WTC11 (cell line): ENCODE measurements around the gene TM7SF3. TPM values are rescaled to one million over a fixed set of nuclear protein-coding genes. Genes with fewer than 3 reads are reported as not detected.

Experiments
- ATAC-seq: fragments of 200-7000 bp; cut with Tn5 transposase; 2 replicates; pipeline ENCODE4 v1.10.0; 2021; ENCODE audit warnings: mild to moderate bottlenecking, moderate library complexity
- CTCF ChIA-PET: fragments of 300-600 bp; sonication (Branson Sonifier 250); formaldehyde crosslinking; loops from one replicate; lab custom pipeline; 2021; ENCODE audit warnings: antibody characterized with exemption; lab: Charles Lee
- POLR2A ChIA-PET: fragments of 350-600 bp; sonication (Branson Sonifier 250); formaldehyde crosslinking; loops from one replicate; lab custom pipeline; 2021; ENCODE audit warnings: antibody characterized with exemption; lab: Charles Lee
- DNase-seq: peaks from one replicate; pipeline ENCODE4 v3.0.0; 2021; ENCODE audit warnings: low spot score
- H3K27ac Mint-ChIP-seq: 2 replicates; pipeline ENCODE4 v1.8.0; 2021; ENCODE audit warnings: mixed read lengths
- H3K27me3 Mint-ChIP-seq: 2 replicates; pipeline ENCODE4 v1.8.0; 2021; ENCODE audit warnings: low read depth, mild to moderate bottlenecking, moderate library complexity, mixed read lengths
- H3K36me3 Mint-ChIP-seq: 2 replicates; pipeline ENCODE4 v1.8.0; 2021; ENCODE audit warnings: mixed read lengths
- H3K4me1 Mint-ChIP-seq: 2 replicates; pipeline ENCODE4 v1.8.0; 2022; ENCODE audit warnings: mixed read lengths
- H3K4me3 Mint-ChIP-seq: 2 replicates; pipeline ENCODE4 v1.8.0; 2021; ENCODE audit warnings: mild to moderate bottlenecking, moderate library complexity, mixed read lengths
- H3K9me3 Mint-ChIP-seq: 2 replicates; pipeline ENCODE4 v1.8.0; 2021; ENCODE audit warnings: mixed read lengths
- ATF1 ChIP-seq: sonication (generic); formaldehyde crosslinking; IDR thresholded peaks from 2 replicates; pipeline ENCODE4 v1.8.1; 2023; ENCODE audit warnings: mild to moderate bottlenecking, moderate library complexity, missing genetic modification reagents
- CREB1 ChIP-seq: sonication (generic); formaldehyde crosslinking; IDR thresholded peaks from 2 replicates; pipeline ENCODE4 v1.8.0; 2023; ENCODE audit warnings: mild to moderate bottlenecking, missing genetic modification reagents
- CREM ChIP-seq: sonication (generic); formaldehyde crosslinking; IDR thresholded peaks from 2 replicates; pipeline ENCODE4 v1.8.1; 2022; ENCODE audit warnings: mild to moderate bottlenecking, missing genetic modification reagents, moderate library complexity
- GTF2I ChIP-seq: fragments of 250-450 bp; sonication (Bioruptor Pico); conservative IDR thresholded peaks from 2 replicates; pipeline ENCODE4 v1.4.0; 2021; ENCODE audit warnings: mild to moderate bottlenecking
- HMGA2 ChIP-seq: fragments of 250-450 bp; sonication (Bioruptor Pico); IDR thresholded peaks from 2 replicates; pipeline ENCODE4 v1.4.0; 2021; ENCODE audit warnings: mild to moderate bottlenecking, moderate library complexity
- JUN ChIP-seq: sonication (generic); formaldehyde crosslinking; IDR thresholded peaks from 2 replicates; pipeline ENCODE4 v1.8.0; 2023; ENCODE audit warnings: mild to moderate bottlenecking, missing genetic modification reagents
- SP1 ChIP-seq: sonication (generic); formaldehyde crosslinking; conservative IDR thresholded peaks from 2 replicates; pipeline ENCODE4 v1.8.1; 2022; ENCODE audit warnings: missing genetic modification reagents
- TEAD1 ChIP-seq: sonication (generic); formaldehyde crosslinking; IDR thresholded peaks from 2 replicates; pipeline ENCODE4 v1.8.0; 2022; ENCODE audit warnings: mild to moderate bottlenecking, missing genetic modification reagents
- TEAD4 ChIP-seq: sonication (generic); formaldehyde crosslinking; IDR thresholded peaks from 2 replicates; pipeline ENCODE4 v1.8.0; 2022; ENCODE audit warnings: mild to moderate bottlenecking, missing genetic modification reagents
- TP53 ChIP-seq: sonication (generic); formaldehyde crosslinking; IDR thresholded peaks from 2 replicates; pipeline ENCODE4 v1.8.1; 2023; ENCODE audit warnings: mild to moderate bottlenecking, missing genetic modification reagents
- ZBTB21 ChIP-seq: sonication (generic); formaldehyde crosslinking; IDR thresholded peaks from 2 replicates; pipeline ENCODE4 v1.8.1; 2023; ENCODE audit warnings: mild to moderate bottlenecking, missing genetic modification reagents, borderline replicate concordance
- ZNF121 ChIP-seq: sonication (generic); formaldehyde crosslinking; IDR thresholded peaks from 2 replicates; pipeline ENCODE4 v1.8.0; 2023; ENCODE audit warnings: missing genetic modification reagents
- ZNF423 ChIP-seq: fragments of 250-450 bp; sonication (Bioruptor Pico); IDR thresholded peaks from 2 replicates; pipeline ENCODE4 v2.1.2; 2022; ENCODE audit warnings: mild to moderate bottlenecking, moderate library complexity
- total RNA-seq: library from RNA; stranded (reverse); gene quantifications from 3 replicates; pipeline ENCODE4 v1.2.3, GENCODE V29; 2021
- TF ChIP-seq, protein P1 (sequence below): sonication (generic); formaldehyde crosslinking; IDR thresholded peaks from 2 replicates; pipeline ENCODE4 v1.8.0; 2022; ENCODE audit warnings: mild to moderate bottlenecking, missing genetic modification reagents
- TF ChIP-seq, protein P2 (sequence below): sonication (generic); formaldehyde crosslinking; IDR thresholded peaks from 2 replicates; pipeline ENCODE4 v1.8.1; 2023; ENCODE audit warnings: mild to moderate bottlenecking, missing genetic modification reagents, borderline replicate concordance
- TF ChIP-seq, protein P3 (sequence below): fragments of 250-450 bp; sonication (Bioruptor Pico); IDR thresholded peaks from 2 replicates; pipeline ENCODE4 v1.9.0; 2021; ENCODE audit warnings: moderate library complexity, mild to moderate bottlenecking, inconsistent platforms, borderline replicate concordance
- TF ChIP-seq, protein P4 (sequence below): sonication (generic); formaldehyde crosslinking; IDR thresholded peaks from 2 replicates; pipeline ENCODE4 v1.8.0; 2022; ENCODE audit warnings: missing genetic modification reagents
- TF ChIP-seq, protein P5 (sequence below): fragments of 250-450 bp; sonication (Bioruptor Pico); IDR thresholded peaks from 2 replicates; pipeline ENCODE4 v1.9.0; 2021; ENCODE audit warnings: mild to moderate bottlenecking
- TF ChIP-seq, protein P6 (sequence below): sonication (generic); formaldehyde crosslinking; IDR thresholded peaks from 2 replicates; pipeline ENCODE4 v1.8.0; 2023; ENCODE audit warnings: missing genetic modification reagents, mild to moderate bottlenecking, borderline replicate concordance
- TF ChIP-seq, protein P7 (sequence below): sonication (generic); formaldehyde crosslinking; conservative IDR thresholded peaks from 2 replicates; pipeline ENCODE4 v1.8.1; 2022; ENCODE audit warnings: mild to moderate bottlenecking, missing genetic modification reagents

The TM7SF3 gene
- total RNA-seq, 1 experiment from 2014 or later = 75.3 TPM

DNA sequence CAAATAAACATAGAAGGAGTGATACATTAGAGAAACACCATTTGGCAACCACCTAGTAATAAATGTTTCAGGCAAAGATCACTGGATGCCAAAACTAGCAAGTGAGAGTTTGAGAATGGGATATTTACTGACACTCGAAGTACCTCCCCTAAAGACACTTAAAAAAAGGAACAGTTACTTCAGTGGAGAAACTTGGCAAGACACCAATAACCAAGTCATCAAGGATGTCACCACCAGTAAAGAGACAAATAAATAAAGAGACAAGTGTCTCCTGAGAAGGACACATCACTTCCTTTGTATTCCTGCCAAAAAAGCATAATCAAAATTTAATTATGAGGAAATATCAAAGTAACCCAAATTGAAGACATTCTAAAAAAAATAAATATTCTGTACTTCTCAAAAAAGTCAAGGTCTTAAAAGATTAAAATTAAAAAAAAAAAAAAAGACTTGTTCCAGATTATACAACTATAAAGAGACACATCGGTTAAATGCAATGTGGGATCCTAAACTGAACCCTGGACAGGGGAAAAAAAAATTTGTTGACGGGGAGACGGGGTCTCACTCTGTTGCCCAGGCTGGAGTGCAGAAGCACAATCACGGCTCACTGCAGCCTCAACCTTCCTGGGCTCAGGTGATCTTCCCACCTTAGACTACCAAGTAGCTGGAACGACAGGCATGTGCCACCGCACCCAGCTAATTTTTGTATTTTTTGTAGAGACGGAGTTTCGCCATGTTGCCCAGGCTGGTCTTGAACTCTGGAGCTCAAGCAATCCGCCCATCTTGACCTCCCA lies 26.4 kb downstream of the TM7SF3 start:
- ATAC-seq = no peak
- ChIA-PET POLR2A (no interaction called here), CTCF (no interaction called here)
- DNase-seq = no peak
- no peaks in the 10 kb centered on the region for H3K27me3 Mint-ChIP-seq
- TF ChIP-seq ZNF121 (CRISPR knock-in tag) (peak; percentile 64; the same call in 1 of the 2 replicates), TP53 (CRISPR knock-in tag) (no peak)
- no peak overlapping the region for H3K27ac Mint-ChIP-seq
- no peaks in the 10 kb centered on the region for H3K4me1 Mint-ChIP-seq
- peaks cover 41% of the 10 kb centered on the region for H3K36me3 Mint-ChIP-seq
- H3K9me3 Mint-ChIP-seq = no peaks in the 10 kb centered on the region
- H3K4me3 Mint-ChIP-seq = no peak overlapping the region

DNA sequence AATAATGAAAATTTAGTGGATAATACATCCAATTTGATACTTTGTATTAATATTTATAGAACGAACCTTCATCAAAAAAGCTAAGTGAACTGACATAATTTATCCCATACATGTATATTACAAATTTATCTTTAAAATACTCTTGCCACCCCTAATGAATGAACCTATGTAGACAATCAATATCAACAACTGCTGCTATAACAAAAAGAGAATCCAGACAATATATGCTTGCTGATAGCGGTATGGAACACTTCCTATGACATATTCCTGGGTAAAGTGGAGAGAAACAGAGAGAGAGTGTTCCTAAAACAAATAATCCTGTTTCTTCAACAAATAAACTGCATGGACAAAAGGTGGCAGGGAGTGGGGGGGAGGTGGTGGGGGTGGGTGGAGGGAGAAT lies 31.3 kb downstream of the TM7SF3 start:
- Mint-ChIP-seq H3K9me3 (no peaks in the 10 kb centered on the region), H3K27me3 (no peaks in the 10 kb centered on the region), H3K4me3 (no peak overlapping the region), H3K36me3 (peaks cover 45% of the 10 kb centered on the region), H3K27ac (no peak overlapping the region), H3K4me1 (no peaks in the 10 kb centered on the region)
- DNase-seq = no peak
- TF ChIP-seq SP1 (CRISPR knock-in tag) = no peak
- no peak for TF ChIP-seq JUN (CRISPR knock-in tag)
- TF ChIP-seq, protein P1, sequence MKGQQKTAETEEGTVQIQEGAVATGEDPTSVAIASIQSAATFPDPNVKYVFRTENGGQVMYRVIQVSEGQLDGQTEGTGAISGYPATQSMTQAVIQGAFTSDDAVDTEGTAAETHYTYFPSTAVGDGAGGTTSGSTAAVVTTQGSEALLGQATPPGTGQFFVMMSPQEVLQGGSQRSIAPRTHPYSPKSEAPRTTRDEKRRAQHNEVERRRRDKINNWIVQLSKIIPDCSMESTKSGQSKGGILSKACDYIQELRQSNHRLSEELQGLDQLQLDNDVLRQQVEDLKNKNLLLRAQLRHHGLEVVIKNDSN (CRISPR knock-in tag) = no peak
- TF ChIP-seq, protein P2, sequence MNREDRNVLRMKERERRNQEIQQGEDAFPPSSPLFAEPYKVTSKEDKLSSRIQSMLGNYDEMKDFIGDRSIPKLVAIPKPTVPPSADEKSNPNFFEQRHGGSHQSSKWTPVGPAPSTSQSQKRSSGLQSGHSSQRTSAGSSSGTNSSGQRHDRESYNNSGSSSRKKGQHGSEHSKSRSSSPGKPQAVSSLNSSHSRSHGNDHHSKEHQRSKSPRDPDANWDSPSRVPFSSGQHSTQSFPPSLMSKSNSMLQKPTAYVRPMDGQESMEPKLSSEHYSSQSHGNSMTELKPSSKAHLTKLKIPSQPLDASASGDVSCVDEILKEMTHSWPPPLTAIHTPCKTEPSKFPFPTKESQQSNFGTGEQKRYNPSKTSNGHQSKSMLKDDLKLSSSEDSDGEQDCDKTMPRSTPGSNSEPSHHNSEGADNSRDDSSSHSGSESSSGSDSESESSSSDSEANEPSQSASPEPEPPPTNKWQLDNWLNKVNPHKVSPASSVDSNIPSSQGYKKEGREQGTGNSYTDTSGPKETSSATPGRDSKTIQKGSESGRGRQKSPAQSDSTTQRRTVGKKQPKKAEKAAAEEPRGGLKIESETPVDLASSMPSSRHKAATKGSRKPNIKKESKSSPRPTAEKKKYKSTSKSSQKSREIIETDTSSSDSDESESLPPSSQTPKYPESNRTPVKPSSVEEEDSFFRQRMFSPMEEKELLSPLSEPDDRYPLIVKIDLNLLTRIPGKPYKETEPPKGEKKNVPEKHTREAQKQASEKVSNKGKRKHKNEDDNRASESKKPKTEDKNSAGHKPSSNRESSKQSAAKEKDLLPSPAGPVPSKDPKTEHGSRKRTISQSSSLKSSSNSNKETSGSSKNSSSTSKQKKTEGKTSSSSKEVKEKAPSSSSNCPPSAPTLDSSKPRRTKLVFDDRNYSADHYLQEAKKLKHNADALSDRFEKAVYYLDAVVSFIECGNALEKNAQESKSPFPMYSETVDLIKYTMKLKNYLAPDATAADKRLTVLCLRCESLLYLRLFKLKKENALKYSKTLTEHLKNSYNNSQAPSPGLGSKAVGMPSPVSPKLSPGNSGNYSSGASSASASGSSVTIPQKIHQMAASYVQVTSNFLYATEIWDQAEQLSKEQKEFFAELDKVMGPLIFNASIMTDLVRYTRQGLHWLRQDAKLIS (CRISPR knock-in tag) = no peak
- no peak for TF ChIP-seq TEAD4 (CRISPR knock-in tag)
- TF ChIP-seq HMGA2 (CRISPR knock-in tag) = no peak
- TF ChIP-seq, protein P3, sequence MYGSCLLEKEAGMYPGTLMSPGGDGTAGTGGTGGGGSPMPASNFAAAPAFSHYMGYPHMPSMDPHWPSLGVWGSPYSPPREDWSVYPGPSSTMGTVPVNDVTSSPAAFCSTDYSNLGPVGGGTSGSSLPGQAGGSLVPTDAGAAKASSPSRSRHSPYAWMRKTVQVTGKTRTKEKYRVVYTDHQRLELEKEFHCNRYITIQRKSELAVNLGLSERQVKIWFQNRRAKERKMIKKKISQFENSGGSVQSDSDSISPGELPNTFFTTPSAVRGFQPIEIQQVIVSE (CRISPR knock-in tag) = no peak
- TF ChIP-seq, protein P4, sequence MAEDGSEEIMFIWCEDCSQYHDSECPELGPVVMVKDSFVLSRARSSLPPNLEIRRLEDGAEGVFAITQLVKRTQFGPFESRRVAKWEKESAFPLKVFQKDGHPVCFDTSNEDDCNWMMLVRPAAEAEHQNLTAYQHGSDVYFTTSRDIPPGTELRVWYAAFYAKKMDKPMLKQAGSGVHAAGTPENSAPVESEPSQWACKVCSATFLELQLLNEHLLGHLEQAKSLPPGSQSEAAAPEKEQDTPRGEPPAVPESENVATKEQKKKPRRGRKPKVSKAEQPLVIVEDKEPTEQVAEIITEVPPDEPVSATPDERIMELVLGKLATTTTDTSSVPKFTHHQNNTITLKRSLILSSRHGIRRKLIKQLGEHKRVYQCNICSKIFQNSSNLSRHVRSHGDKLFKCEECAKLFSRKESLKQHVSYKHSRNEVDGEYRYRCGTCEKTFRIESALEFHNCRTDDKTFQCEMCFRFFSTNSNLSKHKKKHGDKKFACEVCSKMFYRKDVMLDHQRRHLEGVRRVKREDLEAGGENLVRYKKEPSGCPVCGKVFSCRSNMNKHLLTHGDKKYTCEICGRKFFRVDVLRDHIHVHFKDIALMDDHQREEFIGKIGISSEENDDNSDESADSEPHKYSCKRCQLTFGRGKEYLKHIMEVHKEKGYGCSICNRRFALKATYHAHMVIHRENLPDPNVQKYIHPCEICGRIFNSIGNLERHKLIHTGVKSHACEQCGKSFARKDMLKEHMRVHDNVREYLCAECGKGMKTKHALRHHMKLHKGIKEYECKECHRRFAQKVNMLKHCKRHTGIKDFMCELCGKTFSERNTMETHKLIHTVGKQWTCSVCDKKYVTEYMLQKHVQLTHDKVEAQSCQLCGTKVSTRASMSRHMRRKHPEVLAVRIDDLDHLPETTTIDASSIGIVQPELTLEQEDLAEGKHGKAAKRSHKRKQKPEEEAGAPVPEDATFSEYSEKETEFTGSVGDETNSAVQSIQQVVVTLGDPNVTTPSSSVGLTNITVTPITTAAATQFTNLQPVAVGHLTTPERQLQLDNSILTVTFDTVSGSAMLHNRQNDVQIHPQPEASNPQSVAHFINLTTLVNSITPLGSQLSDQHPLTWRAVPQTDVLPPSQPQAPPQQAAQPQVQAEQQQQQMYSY = no peak
- TF ChIP-seq GTF2I (CRISPR knock-in tag) = no peak
- TF ChIP-seq ZBTB21 (CRISPR knock-in tag) = no peak
- TF ChIP-seq ATF1 (CRISPR knock-in tag) = no peak
- TF ChIP-seq, protein P5, sequence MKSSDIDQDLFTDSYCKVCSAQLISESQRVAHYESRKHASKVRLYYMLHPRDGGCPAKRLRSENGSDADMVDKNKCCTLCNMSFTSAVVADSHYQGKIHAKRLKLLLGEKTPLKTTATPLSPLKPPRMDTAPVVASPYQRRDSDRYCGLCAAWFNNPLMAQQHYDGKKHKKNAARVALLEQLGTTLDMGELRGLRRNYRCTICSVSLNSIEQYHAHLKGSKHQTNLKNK (CRISPR knock-in tag) = no peak
- TF ChIP-seq CREB1 (CRISPR knock-in tag) = no peak
- TF ChIP-seq, protein P6, sequence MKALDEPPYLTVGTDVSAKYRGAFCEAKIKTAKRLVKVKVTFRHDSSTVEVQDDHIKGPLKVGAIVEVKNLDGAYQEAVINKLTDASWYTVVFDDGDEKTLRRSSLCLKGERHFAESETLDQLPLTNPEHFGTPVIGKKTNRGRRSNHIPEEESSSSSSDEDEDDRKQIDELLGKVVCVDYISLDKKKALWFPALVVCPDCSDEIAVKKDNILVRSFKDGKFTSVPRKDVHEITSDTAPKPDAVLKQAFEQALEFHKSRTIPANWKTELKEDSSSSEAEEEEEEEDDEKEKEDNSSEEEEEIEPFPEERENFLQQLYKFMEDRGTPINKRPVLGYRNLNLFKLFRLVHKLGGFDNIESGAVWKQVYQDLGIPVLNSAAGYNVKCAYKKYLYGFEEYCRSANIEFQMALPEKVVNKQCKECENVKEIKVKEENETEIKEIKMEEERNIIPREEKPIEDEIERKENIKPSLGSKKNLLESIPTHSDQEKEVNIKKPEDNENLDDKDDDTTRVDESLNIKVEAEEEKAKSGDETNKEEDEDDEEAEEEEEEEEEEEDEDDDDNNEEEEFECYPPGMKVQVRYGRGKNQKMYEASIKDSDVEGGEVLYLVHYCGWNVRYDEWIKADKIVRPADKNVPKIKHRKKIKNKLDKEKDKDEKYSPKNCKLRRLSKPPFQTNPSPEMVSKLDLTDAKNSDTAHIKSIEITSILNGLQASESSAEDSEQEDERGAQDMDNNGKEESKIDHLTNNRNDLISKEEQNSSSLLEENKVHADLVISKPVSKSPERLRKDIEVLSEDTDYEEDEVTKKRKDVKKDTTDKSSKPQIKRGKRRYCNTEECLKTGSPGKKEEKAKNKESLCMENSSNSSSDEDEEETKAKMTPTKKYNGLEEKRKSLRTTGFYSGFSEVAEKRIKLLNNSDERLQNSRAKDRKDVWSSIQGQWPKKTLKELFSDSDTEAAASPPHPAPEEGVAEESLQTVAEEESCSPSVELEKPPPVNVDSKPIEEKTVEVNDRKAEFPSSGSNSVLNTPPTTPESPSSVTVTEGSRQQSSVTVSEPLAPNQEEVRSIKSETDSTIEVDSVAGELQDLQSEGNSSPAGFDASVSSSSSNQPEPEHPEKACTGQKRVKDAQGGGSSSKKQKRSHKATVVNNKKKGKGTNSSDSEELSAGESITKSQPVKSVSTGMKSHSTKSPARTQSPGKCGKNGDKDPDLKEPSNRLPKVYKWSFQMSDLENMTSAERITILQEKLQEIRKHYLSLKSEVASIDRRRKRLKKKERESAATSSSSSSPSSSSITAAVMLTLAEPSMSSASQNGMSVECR = no peak
- TF ChIP-seq TEAD1 (CRISPR knock-in tag) = no peak
- no peak for TF ChIP-seq ZNF423 (CRISPR knock-in tag)
- TF ChIP-seq, protein P7, sequence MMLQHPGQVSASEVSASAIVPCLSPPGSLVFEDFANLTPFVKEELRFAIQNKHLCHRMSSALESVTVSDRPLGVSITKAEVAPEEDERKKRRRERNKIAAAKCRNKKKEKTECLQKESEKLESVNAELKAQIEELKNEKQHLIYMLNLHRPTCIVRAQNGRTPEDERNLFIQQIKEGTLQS (CRISPR knock-in tag) = no peak
- TF ChIP-seq CREM (CRISPR knock-in tag) = no peak
- ChIA-PET POLR2A (no interaction called here), CTCF (no interaction called here)
- no peak for ATAC-seq
